HG02938 (cell line): ENCODE measurements around the gene SPIN3.
"Not testable (repeated sequence)": the region's sequence is repeated elsewhere in the genome, so short reads cannot be mapped to it uniquely, and the experiment has no call there.

Experiments used
- ATAC-seq: cut with Tn5 transposase; IDR thresholded peaks from one replicate; pipeline ENCODE4 v1.9.1; 2021; ENCODE audit warnings: mild to moderate bottlenecking, moderate library complexity; ENCODE audit not compliant: unreplicated experiment

Gene SPIN3

DNA sequence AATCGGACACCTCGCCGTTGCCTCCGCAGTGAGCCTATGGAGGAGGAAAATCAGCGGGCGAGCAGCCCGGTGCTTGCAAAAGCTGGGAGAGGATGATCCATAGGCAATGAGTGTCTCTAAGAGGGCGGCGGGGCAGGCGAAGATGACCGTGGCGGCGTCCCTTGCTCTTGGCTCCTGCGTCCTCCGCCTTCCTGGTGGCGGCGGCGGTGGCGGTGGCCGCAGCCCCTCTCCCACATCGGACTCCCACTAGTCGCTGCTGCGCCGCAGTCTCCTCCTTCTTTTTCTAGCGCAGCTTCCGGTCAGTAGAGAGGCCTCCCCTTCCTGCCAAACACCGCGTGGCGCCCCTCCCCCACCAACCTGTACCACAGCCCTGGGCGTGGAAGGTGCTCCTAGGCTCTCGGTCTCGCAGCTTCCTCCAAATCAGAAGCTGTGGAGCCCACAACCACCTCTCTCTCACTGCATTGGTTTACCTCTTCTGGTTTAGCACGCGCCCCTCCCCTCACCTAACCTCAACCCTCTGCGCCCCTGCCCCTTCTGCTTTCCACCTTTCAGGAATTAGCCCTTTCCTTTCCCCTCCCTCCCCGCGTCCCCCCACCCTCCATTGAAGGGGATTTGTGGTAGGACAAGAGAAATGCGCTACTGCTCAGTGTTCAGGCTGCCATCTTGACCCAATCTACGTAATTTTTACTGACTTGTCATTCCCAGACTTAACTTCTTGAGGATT is at the start of gene SPIN3:
Gene SPIN3 (minus strand): TSS at position 271 of the 724 bp plus-strand sequence. CDS start 594 bp downstream, outside the sequence.
- peak; percentile 98 for ATAC-seq

GRCh38 chrX:57044245-57044644 is 48.9 kb upstream of the SPIN3 start:
- ATAC-seq = no peak

GRCh38 chrX:57037265-57037664 is 41.9 kb upstream of the SPIN3 start:
- not testable (repeated sequence) for ATAC-seq

DNA sequence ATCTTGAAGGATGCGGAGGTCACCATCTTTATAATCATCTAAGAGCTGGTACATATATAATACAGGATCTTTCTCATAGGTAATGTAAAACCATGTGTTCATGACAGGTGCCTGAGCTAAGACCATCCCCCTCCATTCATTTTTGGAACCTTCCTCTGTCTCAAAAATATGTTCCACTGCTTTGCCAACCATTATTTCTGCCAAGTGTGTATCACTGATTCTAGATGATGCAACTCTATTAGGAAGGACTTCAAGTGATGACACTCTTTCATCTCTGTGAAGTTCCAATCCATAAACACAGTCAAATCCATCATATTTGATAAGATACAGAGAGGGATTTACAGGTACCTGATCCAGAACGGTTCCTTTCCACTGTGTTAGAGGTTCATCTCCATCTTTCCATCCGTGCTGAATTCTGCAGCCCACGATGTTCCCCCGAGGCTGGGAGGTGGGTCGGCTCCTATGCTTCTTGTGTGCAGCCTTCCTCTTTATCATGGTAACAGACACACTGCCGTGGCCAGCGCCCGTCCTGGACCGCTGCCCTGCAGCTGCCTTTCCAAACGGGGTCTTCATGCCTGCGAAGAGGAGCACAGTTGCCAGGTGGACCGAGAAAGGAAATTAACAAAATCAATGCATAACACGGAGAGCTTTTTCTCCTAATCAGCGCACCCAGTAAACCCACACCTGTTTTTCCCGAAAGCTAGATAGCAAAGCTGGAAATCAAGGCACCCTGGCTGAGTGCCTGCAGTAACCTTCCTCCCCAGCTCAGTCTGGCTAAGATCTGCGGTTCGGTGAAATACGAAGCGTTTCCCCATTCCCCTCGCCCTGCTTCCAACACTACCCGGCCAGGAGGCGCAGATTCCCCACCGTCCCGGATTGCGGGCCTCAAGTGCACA is 718 bp downstream of the SPIN3 start:
- ATAC-seq = no peak

GRCh38 chrX:56987741-56988140 is 7.6 kb downstream of the SPIN3 start:
- ATAC-seq = no peak

DNA sequence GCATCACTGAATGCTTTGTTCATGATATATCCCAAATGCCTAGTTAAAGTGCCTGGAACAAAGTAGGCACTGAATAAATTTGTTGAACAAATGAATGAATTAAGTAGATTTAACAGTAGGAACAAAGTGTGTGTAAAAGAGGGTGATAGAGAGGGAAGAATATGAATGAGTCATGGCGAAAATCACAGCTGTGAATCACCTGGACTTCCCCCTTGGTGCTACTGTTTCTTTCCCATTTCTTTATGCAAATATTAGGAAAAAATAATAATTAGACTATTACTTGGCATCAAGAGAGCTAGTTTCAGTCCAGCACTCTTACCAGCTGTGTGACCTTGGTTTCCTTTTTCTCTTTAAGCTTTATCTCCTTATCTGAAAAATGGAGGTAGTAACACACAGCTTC is 9.2 kb downstream of the SPIN3 start:
- ATAC-seq = no peak

DNA sequence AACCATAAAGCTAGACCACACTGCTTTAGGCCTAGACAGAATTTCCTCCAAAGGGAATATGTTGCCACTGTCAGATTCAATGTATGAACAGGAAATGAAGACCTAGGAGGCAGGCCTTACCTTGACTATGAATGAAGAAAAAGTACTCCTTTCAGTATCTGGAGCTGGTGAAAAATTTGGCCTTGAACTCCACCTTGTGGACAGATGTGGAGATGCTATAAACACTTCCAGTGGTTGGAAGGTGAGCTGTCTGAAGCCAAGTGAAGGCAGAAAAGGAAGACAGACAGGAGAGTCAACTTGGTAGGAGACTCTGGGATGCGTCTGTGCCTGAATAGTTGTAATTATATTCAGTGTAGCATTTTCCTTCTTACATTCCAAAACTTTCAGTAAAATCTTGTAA is 17.2 kb downstream of the SPIN3 start:
- ATAC-seq = peak; percentile 96

- no peak for ATAC-seq
These were observed 19.7 kb downstream of the SPIN3 start for GRCh38 chrX:56975611-56976010.

GRCh38 chrX:56974408-56974807 is 20.9 kb downstream of the SPIN3 start:
- no peak for ATAC-seq

- ATAC-seq = no peak
These were observed 25.8 kb downstream of the SPIN3 start for GRCh38 chrX:56969559-56969958.

- ATAC-seq = no peak
These were observed 26.4 kb downstream of the SPIN3 start for GRCh38 chrX:56968980-56969379.

DNA sequence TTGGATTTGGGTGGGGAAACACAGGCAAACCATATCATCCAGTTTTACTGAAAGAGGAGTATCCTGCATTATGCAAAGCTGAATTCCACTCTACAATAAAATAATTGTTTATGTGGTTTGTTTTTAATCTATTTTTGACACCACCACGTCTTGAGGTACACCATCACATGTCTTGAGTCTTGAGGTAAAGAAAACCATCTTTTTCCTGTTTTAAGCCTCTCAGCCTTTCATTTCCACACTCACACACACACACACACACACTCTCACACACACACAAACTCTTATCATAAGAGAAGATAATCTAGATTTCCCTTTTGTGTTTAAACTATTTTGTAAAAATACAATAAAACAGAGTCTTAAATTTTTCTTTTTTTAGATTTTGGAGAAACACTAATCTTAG is 32.0 kb downstream of the SPIN3 start:
- no peak for ATAC-seq

GRCh38 chrX:56947699-56948098 is 47.6 kb downstream of the SPIN3 start:
- no peak for ATAC-seq

DNA sequence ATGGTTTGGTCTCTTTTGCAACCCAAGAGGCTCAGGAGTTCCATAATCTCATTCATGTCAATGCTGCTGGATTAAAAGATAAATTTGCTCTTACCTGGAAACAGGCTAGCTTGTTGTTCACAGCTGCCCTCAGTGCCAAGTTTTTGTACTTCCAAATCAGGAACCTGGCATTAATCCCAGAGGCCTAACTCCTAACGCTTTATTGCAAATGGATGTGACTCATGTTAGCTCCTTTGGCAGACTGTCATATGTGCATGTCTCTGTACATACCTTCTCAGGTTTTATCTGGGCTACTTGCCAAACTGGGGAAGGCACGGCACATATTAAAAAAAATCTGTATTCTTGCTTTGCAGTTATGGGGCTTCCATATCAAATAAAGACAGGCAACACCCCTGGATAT is 49.1 kb downstream of the SPIN3 start:
- ATAC-seq = not testable (repeated sequence)

GRCh38 chrX:56945226-56945625 is 50.1 kb downstream of the SPIN3 start:
- ATAC-seq = not testable (repeated sequence)

- no peak for ATAC-seq
These were observed 52.1 kb downstream of the SPIN3 start for GRCh38 chrX:56943264-56943663.
